ENCODE data around the gene LRP1B. TPM values are rescaled to one million over a fixed set of nuclear protein-coding genes. Genes with fewer than 3 reads are reported as not detected.
A peak's percentile ranks its signal among the peaks of the same experiment; 100 is the strongest.

LRP1B gene
- total RNA-seq, 1 donor from 2014 or later = 0.25 TPM

DNA sequence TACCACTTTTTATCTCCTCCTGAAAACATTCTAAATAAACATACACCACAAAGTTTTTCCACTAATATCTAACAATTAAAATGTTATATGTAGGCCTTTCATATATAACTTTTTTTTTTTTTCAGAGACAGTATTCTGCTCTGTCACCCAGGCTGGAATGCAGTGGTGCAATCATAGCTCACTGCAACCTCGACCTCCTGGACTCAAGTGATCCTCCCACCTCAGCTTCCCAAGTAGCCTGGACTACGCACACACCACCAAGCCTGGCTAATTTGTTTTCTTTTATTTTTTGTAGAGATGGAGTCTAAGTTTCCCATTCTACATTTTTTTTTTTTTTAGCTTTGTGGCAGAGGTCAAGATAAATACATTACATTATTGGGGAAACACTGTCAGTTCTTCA, 1738.0 kb downstream of the LRP1B start:
- Mint-ChIP-seq H3K4me1 (ENCODE audit: low read depth) (peaks cover 7% of the 10 kb centered on the region), H3K27me3 (ENCODE audit: low read depth) (no peaks in the 10 kb centered on the region), H3K27ac (ENCODE audit: unreplicated experiment) (no peak overlapping the region), H3K4me3 (ENCODE audit: unreplicated experiment) (no peak overlapping the region), H3K9me3 (ENCODE audit: low read depth) (no peaks in the 10 kb centered on the region), H3K36me3 (ENCODE audit: low read depth) (no peaks in the 10 kb centered on the region)
- TF ChIP-seq, protein P1, sequence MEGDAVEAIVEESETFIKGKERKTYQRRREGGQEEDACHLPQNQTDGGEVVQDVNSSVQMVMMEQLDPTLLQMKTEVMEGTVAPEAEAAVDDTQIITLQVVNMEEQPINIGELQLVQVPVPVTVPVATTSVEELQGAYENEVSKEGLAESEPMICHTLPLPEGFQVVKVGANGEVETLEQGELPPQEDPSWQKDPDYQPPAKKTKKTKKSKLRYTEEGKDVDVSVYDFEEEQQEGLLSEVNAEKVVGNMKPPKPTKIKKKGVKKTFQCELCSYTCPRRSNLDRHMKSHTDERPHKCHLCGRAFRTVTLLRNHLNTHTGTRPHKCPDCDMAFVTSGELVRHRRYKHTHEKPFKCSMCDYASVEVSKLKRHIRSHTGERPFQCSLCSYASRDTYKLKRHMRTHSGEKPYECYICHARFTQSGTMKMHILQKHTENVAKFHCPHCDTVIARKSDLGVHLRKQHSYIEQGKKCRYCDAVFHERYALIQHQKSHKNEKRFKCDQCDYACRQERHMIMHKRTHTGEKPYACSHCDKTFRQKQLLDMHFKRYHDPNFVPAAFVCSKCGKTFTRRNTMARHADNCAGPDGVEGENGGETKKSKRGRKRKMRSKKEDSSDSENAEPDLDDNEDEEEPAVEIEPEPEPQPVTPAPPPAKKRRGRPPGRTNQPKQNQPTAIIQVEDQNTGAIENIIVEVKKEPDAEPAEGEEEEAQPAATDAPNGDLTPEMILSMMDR (IDR thresholded peaks at IDR 0.05) = no peak
- DNase-seq (ENCODE audit: low spot score) = no peak

DNA sequence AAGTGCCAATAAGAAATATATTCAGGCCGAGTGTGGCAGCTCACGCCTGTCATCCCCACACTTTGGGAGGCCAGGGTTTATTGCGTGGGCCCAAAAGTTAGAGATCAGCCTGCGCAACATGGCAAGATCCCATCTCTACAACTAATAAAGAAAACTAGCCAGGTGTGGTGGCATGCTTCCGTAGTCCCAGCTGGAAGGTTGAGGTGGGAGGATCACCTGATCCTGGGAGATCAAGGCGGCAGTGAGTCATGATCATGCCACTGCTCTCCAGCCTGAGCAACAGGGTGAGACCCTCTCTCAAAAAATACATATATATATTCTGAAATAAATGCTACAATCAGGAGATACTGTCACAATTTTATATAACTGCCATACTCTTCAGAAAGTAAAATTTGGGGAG, 1745.9 kb downstream of the LRP1B start:
- no peaks in the 10 kb centered on the region for H3K4me1 Mint-ChIP-seq (ENCODE audit: low read depth)
- no peak for DNase-seq (ENCODE audit: low spot score)
- H3K36me3 Mint-ChIP-seq (ENCODE audit: low read depth) = no peaks in the 10 kb centered on the region
- no peak overlapping the region for H3K4me3 Mint-ChIP-seq (ENCODE audit: unreplicated experiment)
- H3K27me3 Mint-ChIP-seq (ENCODE audit: low read depth) = no peaks in the 10 kb centered on the region
- H3K27ac Mint-ChIP-seq (ENCODE audit: unreplicated experiment) = no peak overlapping the region
- no peaks in the 10 kb centered on the region for H3K9me3 Mint-ChIP-seq (ENCODE audit: low read depth)
- TF ChIP-seq, protein P1 (IDR thresholded peaks at IDR 0.05) = no peak

DNA sequence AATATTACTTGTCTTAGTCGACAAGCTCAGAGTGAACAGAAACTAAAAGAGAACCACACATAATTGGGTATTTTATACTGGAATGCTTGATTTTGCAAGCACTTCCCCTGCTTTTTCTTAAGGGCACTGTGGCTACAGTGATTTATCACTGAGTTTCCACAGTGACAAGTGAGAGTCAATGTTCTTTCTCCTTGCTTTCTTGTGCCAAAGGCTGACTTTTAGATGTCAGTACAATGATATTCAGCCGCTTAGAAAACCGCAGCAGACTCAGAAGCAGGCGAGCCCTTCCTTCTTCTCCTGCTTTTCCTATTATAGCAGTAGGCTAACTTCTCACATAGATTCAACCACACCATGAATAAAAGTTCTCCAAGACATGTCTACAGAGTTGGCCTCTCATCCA, 1747.0 kb downstream of the LRP1B start:
- no peaks in the 10 kb centered on the region for H3K27me3 Mint-ChIP-seq (ENCODE audit: low read depth)
- no peak overlapping the region for H3K4me3 Mint-ChIP-seq (ENCODE audit: unreplicated experiment)
- no peak overlapping the region for H3K27ac Mint-ChIP-seq (ENCODE audit: unreplicated experiment)
- no peaks in the 10 kb centered on the region for H3K9me3 Mint-ChIP-seq (ENCODE audit: low read depth)
- TF ChIP-seq, protein P1 (IDR thresholded peaks at IDR 0.05) = no peak
- H3K36me3 Mint-ChIP-seq (ENCODE audit: low read depth) = no peaks in the 10 kb centered on the region
- no peaks in the 10 kb centered on the region for H3K4me1 Mint-ChIP-seq (ENCODE audit: low read depth)
- DNase-seq (ENCODE audit: low spot score) = no peak

DNA sequence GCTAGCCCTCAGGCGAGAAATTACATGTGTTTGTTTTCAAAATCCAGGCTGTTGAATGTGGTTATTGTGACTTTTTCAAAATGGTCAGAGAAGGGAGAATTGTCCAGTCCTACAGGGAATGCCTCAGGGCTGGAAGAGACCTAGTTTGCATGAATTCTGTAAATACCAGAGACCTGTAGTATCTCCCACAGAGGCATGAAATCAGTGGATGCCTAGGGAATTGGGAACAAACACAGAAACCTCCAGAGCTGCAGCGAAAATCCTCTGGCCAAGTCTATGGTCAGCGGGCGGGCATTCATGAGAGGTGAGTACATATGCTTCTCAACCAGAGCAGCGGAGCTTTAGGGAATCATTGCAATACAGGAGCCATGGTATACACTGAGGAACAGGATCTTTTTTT, 1754.1 kb downstream of the LRP1B start:
- Mint-ChIP-seq H3K4me3 (ENCODE audit: unreplicated experiment) (no peak overlapping the region), H3K4me1 (ENCODE audit: low read depth) (peaks cover 12% of the 10 kb centered on the region), H3K9me3 (ENCODE audit: low read depth) (no peaks in the 10 kb centered on the region), H3K27me3 (ENCODE audit: low read depth) (no peaks in the 10 kb centered on the region), H3K36me3 (ENCODE audit: low read depth) (no peaks in the 10 kb centered on the region), H3K27ac (ENCODE audit: unreplicated experiment) (no peak overlapping the region)
- DNase-seq (ENCODE audit: low spot score) = peak; percentile 53
- TF ChIP-seq, protein P1 (IDR thresholded peaks at IDR 0.05) = no peak

DNA sequence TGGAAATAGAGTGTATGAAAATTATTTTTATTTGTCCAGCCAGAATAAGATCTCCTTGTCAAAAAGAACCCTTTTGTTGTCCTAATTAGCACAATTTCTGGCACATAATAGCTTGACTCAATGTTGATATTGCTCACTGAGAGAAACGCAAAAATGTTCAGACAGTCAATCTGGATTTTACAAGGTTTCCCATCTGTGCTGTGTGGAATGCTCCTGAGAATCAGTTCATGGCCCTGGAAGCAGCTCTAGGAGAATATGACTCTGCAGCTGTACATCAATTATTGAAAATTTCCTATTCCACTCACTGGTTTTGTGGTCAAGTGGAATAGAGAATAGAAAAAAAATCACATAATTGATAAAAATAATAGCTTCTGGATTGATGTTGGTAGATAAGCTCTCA, 1767.7 kb downstream of the LRP1B start:
- Mint-ChIP-seq H3K4me3 (ENCODE audit: unreplicated experiment) (no peak overlapping the region), H3K27me3 (ENCODE audit: low read depth) (peaks cover 3% of the 10 kb centered on the region), H3K27ac (ENCODE audit: unreplicated experiment) (no peak overlapping the region), H3K4me1 (ENCODE audit: low read depth) (no peaks in the 10 kb centered on the region), H3K9me3 (ENCODE audit: low read depth) (no peaks in the 10 kb centered on the region), H3K36me3 (ENCODE audit: low read depth) (no peaks in the 10 kb centered on the region)
- TF ChIP-seq, protein P1 (IDR thresholded peaks at IDR 0.05) = no peak
- no peak for DNase-seq (ENCODE audit: low spot score)
